Nephron (organoid): ENCODE data around the gene GGT7.

Experiments used
- H3K27ac Mint-ChIP-seq, 3 experiments: 2 replicates each; pipeline ENCODE4 v1.8.0; 2020; ENCODE audit warnings: mixed read lengths in 3 of 3, mild to moderate bottlenecking in 2 of 3, moderate library complexity in 1 of 3
- H3K27me3 Mint-ChIP-seq: 2 replicates; pipeline ENCODE4 v1.8.0; 2021; ENCODE audit warnings: low read depth, mild to moderate bottlenecking, moderate library complexity, mixed read lengths
- H3K36me3 Mint-ChIP-seq: 2 replicates; pipeline ENCODE4 v1.8.0; 2020; ENCODE audit warnings: low read depth, mixed read lengths
- H3K4me1 Mint-ChIP-seq: 2 replicates; pipeline ENCODE4 v1.8.0; 2020; ENCODE audit warnings: mixed read lengths
- H3K4me3 Mint-ChIP-seq, 3 experiments: 2 replicates each; pipeline ENCODE4 v1.8.0; 2020; ENCODE audit warnings: mild to moderate bottlenecking in 3 of 3, mixed read lengths in 3 of 3, moderate library complexity in 2 of 3
- H3K9me3 Mint-ChIP-seq: 2 replicates; pipeline ENCODE4 v1.8.0; 2020; ENCODE audit warnings: mixed read lengths
- TF ChIP-seq, protein P1 (sequence below), 3 experiments: fragments of 200-600 bp; sonication (generic); IDR thresholded peaks; one replicate each; pipeline ENCODE4 v1.5.0; 2021; ENCODE audit warnings: antibody characterized with exemption in 3 of 3; ENCODE audit not compliant: unreplicated experiment in 3 of 3

Gene GGT7

GRCh38 chr20:34843421-34843820, 29.2 kb downstream of the GGT7 start:
- H3K27ac Mint-ChIP-seq = no peak overlapping the region

DNA sequence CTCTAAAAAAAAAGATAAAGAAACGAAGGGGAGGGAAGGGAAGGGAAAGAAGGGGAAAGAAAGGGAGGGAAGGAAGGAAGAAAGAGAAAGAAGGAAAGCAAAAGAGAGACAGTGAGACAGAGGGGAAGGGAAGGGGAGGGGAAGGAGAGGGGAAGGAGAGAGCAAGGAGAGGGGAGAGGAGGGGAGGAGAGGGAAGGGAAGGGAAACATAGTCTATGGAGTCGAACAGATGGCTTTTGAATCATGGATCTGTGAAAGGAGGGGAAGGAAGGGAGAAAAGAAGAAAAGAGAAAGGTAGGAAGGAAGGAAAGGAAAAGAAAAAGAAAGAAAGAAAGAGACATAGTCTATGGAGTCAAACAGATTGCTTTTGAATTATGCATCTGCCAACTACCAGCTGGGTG, 30.5 kb downstream of the GGT7 start:
- Mint-ChIP-seq H3K36me3 (peaks cover 7% of the 10 kb centered on the region), H3K4me1 (no peaks in the 10 kb centered on the region), H3K4me3 (no peak overlapping the region), H3K27ac (no peak overlapping the region), H3K9me3 (no peaks in the 10 kb centered on the region), H3K27me3 (no peaks in the 10 kb centered on the region)
- TF ChIP-seq, protein P1, sequence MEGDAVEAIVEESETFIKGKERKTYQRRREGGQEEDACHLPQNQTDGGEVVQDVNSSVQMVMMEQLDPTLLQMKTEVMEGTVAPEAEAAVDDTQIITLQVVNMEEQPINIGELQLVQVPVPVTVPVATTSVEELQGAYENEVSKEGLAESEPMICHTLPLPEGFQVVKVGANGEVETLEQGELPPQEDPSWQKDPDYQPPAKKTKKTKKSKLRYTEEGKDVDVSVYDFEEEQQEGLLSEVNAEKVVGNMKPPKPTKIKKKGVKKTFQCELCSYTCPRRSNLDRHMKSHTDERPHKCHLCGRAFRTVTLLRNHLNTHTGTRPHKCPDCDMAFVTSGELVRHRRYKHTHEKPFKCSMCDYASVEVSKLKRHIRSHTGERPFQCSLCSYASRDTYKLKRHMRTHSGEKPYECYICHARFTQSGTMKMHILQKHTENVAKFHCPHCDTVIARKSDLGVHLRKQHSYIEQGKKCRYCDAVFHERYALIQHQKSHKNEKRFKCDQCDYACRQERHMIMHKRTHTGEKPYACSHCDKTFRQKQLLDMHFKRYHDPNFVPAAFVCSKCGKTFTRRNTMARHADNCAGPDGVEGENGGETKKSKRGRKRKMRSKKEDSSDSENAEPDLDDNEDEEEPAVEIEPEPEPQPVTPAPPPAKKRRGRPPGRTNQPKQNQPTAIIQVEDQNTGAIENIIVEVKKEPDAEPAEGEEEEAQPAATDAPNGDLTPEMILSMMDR (IDR thresholded peaks at IDR 0.05; ENCODE audit: unreplicated experiment in 3 of 3) = no peak

More at GRCh38 chr20:34843421-34843820, 29.2 kb downstream of the GGT7 start:
- no peaks in the 10 kb centered on the region for H3K4me1 Mint-ChIP-seq
- TF ChIP-seq, protein P1 (IDR thresholded peaks at IDR 0.05; ENCODE audit: unreplicated experiment in 3 of 3) = no peak
- no peaks in the 10 kb centered on the region for H3K9me3 Mint-ChIP-seq
- no peak overlapping the region for H3K4me3 Mint-ChIP-seq
- H3K36me3 Mint-ChIP-seq = peaks cover 14% of the 10 kb centered on the region
- H3K27me3 Mint-ChIP-seq = no peaks in the 10 kb centered on the region

DNA sequence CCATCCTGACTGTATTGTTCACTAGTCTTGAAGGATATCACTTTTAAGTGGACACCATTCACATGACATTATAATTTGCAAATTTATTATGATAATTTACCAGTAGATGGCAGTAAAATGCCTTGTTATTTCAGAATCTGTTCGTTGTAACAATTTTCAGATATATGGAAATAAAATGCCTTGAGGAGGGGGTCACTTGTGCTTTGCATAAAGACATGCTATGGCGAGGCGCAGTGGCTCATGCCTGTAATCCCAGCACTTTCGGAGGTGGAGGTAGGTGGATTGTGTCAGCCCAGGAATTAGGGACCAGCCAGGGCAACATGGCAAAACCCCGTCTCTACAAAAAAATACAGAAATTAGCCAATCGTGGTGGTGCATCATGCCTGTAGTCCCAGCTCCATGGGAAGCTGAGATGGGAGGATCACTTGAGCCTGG, 38.2 kb downstream of the GGT7 start:
- no peaks in the 10 kb centered on the region for H3K9me3 Mint-ChIP-seq
- no peak overlapping the region for H3K27ac Mint-ChIP-seq
- H3K27me3 Mint-ChIP-seq = peaks cover 10% of the 10 kb centered on the region
- no peak overlapping the region for H3K4me3 Mint-ChIP-seq
- TF ChIP-seq, protein P1 (IDR thresholded peaks at IDR 0.05; ENCODE audit: unreplicated experiment in 3 of 3) = peak; percentile 31 to 38 (median 32)
- no peaks in the 10 kb centered on the region for H3K4me1 Mint-ChIP-seq
- no peaks in the 10 kb centered on the region for H3K36me3 Mint-ChIP-seq

- H3K4me3 Mint-ChIP-seq = no peak overlapping the region
- H3K9me3 Mint-ChIP-seq = no peaks in the 10 kb centered on the region
- TF ChIP-seq, protein P1 (IDR thresholded peaks at IDR 0.05; ENCODE audit: unreplicated experiment in 3 of 3) = no peak
- H3K27ac Mint-ChIP-seq = no peak overlapping the region
- no peaks in the 10 kb centered on the region for H3K4me1 Mint-ChIP-seq
- no peaks in the 10 kb centered on the region for H3K36me3 Mint-ChIP-seq
- peaks cover 10% of the 10 kb centered on the region for H3K27me3 Mint-ChIP-seq
These were observed 40.7 kb downstream of the GGT7 start for GRCh38 chr20:34831936-34832335.

DNA sequence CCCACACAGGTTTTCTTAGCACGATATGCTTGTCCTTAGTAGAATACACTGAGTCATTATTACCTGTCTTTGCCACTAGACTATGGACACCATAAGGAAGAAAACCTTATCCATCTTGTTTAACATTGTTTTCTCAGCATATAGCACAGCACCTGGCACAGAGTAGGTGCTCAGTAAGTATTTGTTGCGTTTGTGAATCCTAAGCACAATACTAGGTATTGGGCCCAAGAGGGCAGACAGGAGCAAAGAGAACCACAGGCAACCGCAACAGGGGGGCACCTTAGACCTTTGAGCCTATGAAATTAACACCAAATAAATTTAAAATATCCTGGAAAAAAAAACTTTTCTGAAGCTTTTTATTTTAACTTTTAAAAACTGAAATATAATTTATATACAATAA, 43.5 kb downstream of the GGT7 start:
- TF ChIP-seq, protein P1 (IDR thresholded peaks at IDR 0.05; ENCODE audit: unreplicated experiment in 3 of 3) = no peak
- peaks cover 6% of the 10 kb centered on the region for H3K27me3 Mint-ChIP-seq
- no peak overlapping the region for H3K27ac Mint-ChIP-seq
- peaks cover 8% of the 10 kb centered on the region for H3K4me1 Mint-ChIP-seq
- peak overlapping the region; percentile 11 to 58 (median 12) for H3K4me3 Mint-ChIP-seq
- H3K9me3 Mint-ChIP-seq = no peaks in the 10 kb centered on the region
- H3K36me3 Mint-ChIP-seq = peaks cover 3% of the 10 kb centered on the region

- no peaks in the 10 kb centered on the region for H3K27me3 Mint-ChIP-seq
- H3K4me3 Mint-ChIP-seq = peak within 1 kb of the TSS; percentile 98 to 100 (median 99)
- H3K9me3 Mint-ChIP-seq = no peaks in the 10 kb centered on the region
- TF ChIP-seq, protein P1 (IDR thresholded peaks at IDR 0.05; ENCODE audit: unreplicated experiment in 3 of 3) = no peak
- H3K27ac Mint-ChIP-seq = peak within 1 kb of the TSS; percentile 96 to 98 (median 98)
- H3K36me3 Mint-ChIP-seq = peaks cover 12% of the 10 kb centered on the region
- H3K4me1 Mint-ChIP-seq = peaks cover 29% of the 10 kb centered on the region
These were observed 46.9 kb downstream of the GGT7 start, which contains the start of gene NCOA6 for GRCh38 chr20:34825530-34826362. Gene NCOA6 (minus strand): TSS chr20:34825651. CDS start chr20:34782355, 43,296 bp downstream.
